ENCODE measurements around the gene REV3L.

DNA sequence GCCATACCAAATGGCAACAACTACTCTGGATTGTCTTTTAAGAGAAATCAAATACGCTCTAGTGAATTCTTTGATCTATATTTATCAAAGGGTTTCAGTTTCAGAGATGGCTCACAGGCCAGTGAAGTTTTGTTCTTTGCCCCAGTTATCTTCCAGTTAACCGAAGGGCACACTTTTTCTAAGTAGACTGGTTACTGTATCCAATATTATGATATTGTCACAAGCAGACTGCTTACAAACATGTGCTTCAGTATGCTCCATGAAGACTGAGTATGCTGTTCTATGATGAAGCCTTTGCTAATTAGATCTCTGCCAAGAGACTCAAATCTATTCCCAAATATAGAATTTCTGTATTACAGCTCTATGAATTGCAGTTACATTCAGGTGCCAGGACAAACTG, 181.1 kb downstream of the REV3L start:
- TF ChIP-seq, protein P1, sequence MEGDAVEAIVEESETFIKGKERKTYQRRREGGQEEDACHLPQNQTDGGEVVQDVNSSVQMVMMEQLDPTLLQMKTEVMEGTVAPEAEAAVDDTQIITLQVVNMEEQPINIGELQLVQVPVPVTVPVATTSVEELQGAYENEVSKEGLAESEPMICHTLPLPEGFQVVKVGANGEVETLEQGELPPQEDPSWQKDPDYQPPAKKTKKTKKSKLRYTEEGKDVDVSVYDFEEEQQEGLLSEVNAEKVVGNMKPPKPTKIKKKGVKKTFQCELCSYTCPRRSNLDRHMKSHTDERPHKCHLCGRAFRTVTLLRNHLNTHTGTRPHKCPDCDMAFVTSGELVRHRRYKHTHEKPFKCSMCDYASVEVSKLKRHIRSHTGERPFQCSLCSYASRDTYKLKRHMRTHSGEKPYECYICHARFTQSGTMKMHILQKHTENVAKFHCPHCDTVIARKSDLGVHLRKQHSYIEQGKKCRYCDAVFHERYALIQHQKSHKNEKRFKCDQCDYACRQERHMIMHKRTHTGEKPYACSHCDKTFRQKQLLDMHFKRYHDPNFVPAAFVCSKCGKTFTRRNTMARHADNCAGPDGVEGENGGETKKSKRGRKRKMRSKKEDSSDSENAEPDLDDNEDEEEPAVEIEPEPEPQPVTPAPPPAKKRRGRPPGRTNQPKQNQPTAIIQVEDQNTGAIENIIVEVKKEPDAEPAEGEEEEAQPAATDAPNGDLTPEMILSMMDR (conservative IDR thresholded peaks at IDR 0.05; ENCODE audit: low read depth, low read length), result no peak
- TF ChIP-seq EZH2phosphoT487 (IDR thresholded peaks at IDR 0.05; ENCODE audit: borderline replicate concordance, low read length), result no peak
- TF ChIP-seq EZH2 (IDR thresholded peaks at IDR 0.05; ENCODE audit: low read length, unreplicated experiment), result no peak

All from PC-3 (cell line).